Fibroblast of lung (primary cell): ENCODE results near the gene EXOC3L2.

Experiments
- CTCF ChIP-seq, 2 donors: IDR thresholded peaks in 1 of 2; conservative IDR thresholded peaks in 1 of 2; 1 replicate in 1 of 2; 2 replicates in 1 of 2; pipeline ENCODE4 v1.5.1; 2011 to 2012; ENCODE audit warnings: low read length in 2 of 2, control low read depth in 1 of 2, inconsistent platforms in 1 of 2, low read depth in 1 of 2, mild to moderate bottlenecking in 1 of 2
- EZH2 ChIP-seq: IDR thresholded peaks from 2 replicates; pipeline ENCODE4 v1.5.1; 2012; ENCODE audit warnings: low read length, control low read depth, mild to moderate bottlenecking; ENCODE audit errors: missing control alignments

GRCh38 chr19:45186509-45187334, 58.5 kb downstream of the EXOC3L2 start:
- TF ChIP-seq CTCF (conservative IDR thresholded peaks at IDR 0.05 in 1 of 2, IDR thresholded peaks at IDR 0.05 in 1 of 2; ENCODE audit: low read depth in 1 of 2, low read length in 2 of 2): no peak
- TF ChIP-seq EZH2: no peak
